Bronchial epithelial cell (primary cell): ENCODE measurements around the gene NAT16. TPM values are rescaled to one million over a fixed set of nuclear protein-coding genes. Genes with fewer than 3 reads are reported as not detected.
"Not testable (repeated sequence)": the region's sequence is repeated elsewhere in the genome, so short reads cannot be mapped to it uniquely, and the experiment has no call there.

Experiments
- DNase-seq: peaks from one replicate; pipeline ENCODE4 v3.0.0-alpha.2; 2010; ENCODE audit warnings: low read depth
- FAIRE-seq: peaks from 2 replicates; lab custom pipeline; 2011; peaks lifted over from hg19 to GRCh38; lab: Jason Lieb, UNC
- H3K27me3 ChIP-seq: 2 replicates; pipeline ENCODE4 v1.5.1; 2011; ENCODE audit warnings: low read length; ENCODE audit not compliant: control insufficient read depth, insufficient read depth
- H3K36me3 ChIP-seq: 2 replicates; pipeline ENCODE4 v1.5.1; 2011; ENCODE audit warnings: low read length; ENCODE audit not compliant: control insufficient read depth, insufficient read depth
- H3K4me3 ChIP-seq: 2 replicates; pipeline ENCODE4 v1.5.1; 2011; ENCODE audit warnings: mild to moderate bottlenecking, low read depth, low read length, control low read depth
- total RNA-seq: library from RNA; depleted of rRNA; stranded (reverse); fragments of >200 nt; gene quantifications from 2 replicates; pipeline ENCODE4 v1.2.1, GENCODE V29; 2014
- TF ChIP-seq, protein P1 (sequence below): IDR thresholded peaks from 2 replicates; pipeline ENCODE4 v1.5.1; 2011; ENCODE audit warnings: mild to moderate bottlenecking, moderate library complexity, low read length, control low read depth, inconsistent platforms; ENCODE audit not compliant: insufficient read depth, severe bottlenecking

Gene NAT16
- total RNA-seq, 1 donor from 2014 or later: not detected

DNA sequence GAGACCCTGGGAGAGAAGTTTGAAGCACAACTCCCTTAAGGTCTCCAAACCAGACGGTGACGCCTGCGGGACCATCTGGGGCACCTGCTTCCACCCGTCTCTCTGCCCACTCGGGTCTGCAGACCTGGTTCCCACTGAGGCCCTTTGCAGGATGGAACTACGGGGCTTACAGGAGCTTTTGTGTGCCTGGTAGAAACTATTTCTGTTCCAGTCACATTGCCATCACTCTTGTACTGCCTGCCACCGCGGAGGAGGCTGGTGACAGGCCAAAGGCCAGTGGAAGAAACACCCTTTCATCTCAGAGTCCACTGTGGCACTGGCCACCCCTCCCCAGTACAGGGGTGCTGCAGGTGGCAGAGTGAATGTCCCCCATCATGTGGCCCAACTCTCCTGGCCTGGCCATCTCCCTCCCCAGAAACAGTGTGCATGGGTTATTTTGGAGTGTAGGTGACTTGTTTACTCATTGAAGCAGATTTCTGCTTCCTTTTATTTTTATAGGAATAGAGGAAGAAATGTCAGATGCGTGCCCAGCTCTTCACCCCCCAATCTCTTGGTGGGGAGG lies 42.4 kb downstream of the NAT16 start:
- Histone ChIP-seq H3K4me3 (no peak overlapping the region), H3K36me3 (peaks cover 13% of the 10 kb centered on the region), H3K27me3 (no peaks in the 10 kb centered on the region)
- TF ChIP-seq, protein P1, sequence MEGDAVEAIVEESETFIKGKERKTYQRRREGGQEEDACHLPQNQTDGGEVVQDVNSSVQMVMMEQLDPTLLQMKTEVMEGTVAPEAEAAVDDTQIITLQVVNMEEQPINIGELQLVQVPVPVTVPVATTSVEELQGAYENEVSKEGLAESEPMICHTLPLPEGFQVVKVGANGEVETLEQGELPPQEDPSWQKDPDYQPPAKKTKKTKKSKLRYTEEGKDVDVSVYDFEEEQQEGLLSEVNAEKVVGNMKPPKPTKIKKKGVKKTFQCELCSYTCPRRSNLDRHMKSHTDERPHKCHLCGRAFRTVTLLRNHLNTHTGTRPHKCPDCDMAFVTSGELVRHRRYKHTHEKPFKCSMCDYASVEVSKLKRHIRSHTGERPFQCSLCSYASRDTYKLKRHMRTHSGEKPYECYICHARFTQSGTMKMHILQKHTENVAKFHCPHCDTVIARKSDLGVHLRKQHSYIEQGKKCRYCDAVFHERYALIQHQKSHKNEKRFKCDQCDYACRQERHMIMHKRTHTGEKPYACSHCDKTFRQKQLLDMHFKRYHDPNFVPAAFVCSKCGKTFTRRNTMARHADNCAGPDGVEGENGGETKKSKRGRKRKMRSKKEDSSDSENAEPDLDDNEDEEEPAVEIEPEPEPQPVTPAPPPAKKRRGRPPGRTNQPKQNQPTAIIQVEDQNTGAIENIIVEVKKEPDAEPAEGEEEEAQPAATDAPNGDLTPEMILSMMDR: no peak
- FAIRE-seq: no peak
- no peak for DNase-seq

DNA sequence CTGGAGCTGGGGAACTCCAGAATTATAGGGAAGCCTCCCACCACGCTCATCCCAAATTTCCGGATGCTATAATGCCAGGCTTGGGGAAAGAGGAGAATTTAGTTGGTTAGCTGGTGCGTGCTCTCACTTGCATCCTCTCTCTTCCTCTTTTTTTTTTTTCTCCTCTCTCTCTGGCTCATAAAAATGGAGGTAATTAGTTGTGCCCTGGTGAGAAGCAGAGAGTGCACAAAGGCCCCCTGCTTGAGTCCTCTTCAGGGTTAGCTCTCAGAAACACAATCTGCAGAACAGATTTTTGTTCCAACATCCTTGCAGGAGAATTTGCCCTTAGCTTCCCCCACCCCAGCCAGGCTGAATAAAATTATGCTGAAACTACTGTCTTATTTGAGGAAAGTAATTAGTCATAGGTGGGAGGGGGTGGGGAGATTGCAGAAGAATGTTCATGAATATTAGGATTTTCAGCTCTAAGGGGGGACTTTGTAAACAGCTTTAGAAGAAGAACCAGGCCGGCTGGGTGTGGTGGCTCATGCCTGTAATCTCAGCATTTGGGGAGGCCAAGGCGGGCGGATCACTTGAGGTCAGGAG lies 45.6 kb downstream of the NAT16 start:
- no peak for DNase-seq
- TF ChIP-seq, protein P1: no peak
- no peak for FAIRE-seq
- no peak overlapping the region for H3K4me3 ChIP-seq
- H3K36me3 ChIP-seq: peaks cover 30% of the 10 kb centered on the region
- no peaks in the 10 kb centered on the region for H3K27me3 ChIP-seq

DNA sequence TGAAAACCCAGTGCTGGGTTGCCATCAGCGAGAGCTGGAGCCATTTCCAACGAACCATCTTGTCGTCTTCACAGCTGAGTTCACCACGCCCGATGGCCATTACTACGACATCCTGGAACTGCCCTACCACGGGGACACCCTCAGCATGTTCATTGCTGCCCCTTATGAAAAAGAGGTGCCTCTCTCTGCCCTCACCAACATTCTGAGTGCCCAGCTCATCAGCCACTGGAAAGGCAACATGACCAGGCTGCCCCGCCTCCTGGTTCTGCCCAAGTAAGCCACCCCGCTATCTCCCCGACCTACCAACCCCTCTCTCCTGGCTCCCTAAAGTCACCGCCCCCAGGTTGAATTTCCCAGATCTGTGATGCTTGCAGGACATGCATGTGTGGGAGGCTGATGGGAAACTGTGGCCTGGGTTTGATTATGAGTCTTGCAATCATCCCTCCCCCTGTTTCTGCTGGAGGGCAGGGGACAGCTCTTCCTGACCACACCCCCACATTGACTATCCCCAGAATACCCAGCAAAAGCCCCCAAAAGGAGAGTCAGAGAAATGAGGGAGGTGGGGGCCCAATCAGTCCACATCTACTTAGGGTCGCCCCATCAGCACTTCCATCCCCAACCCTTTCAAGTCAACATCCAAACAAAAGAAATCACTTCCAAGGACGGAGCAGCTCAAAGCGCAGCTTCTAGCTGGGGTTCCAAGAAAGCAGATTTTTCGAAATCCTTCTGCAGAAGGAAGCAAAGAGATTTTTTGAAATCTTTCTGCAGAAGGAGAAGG lies 46.3 kb downstream of the NAT16 start:
- Histone ChIP-seq H3K27me3 (no peaks in the 10 kb centered on the region), H3K4me3 (no peak overlapping the region), H3K36me3 (peaks cover 32% of the 10 kb centered on the region)
- FAIRE-seq (no peak), DNase-seq (no peak)
- TF ChIP-seq, protein P1: no peak

DNA sequence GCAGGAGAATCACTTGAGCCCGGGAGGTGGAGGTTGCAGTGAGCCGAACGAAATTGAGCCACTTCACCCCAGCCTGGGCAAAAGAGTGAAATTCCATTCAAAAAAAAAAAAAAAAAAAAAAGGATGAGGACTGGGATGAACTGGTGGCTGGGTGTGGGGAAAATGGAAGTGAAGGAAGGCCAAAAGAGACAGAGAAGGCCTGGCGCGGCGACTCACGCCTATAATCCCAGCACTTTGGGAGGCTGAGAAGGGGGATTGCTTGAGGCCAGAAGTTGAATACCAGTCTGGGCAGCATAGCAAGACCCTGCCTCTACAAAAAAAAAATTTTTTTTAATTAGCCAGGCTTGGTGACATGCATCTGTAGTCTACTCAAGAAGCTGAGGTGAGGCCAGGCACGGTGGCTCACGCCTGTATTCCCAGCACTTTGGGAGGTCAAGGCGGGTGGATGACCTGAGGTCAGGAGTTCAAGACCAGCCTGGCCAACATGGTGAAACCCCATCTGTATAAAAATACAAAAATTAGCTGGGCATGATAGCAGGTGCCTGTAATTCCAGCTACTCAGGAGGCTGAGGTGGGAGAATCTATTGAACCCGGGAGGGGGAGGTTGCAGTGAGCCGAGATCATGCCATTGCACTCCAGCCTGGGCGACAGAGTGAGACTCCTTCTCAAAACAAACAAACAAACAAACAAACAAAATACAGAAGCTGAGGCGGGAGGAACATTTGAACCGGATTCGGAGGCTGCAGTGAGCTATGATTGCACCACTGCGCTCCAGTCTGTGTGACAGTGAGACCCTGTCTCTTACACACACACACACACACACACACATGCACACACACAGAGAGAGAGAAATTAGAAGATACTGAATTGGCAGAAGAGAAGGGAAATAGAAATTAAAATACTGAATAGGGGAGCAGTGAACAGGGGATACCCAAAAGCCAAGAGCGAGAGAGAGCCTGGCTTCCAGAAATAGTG lies 47.2 kb downstream of the NAT16 start:
- H3K4me3 ChIP-seq, FAIRE-seq, H3K27me3 ChIP-seq, DNase-seq: not testable (repeated sequence)
- peaks cover 38% of the 10 kb centered on the region for H3K36me3 ChIP-seq

DNA sequence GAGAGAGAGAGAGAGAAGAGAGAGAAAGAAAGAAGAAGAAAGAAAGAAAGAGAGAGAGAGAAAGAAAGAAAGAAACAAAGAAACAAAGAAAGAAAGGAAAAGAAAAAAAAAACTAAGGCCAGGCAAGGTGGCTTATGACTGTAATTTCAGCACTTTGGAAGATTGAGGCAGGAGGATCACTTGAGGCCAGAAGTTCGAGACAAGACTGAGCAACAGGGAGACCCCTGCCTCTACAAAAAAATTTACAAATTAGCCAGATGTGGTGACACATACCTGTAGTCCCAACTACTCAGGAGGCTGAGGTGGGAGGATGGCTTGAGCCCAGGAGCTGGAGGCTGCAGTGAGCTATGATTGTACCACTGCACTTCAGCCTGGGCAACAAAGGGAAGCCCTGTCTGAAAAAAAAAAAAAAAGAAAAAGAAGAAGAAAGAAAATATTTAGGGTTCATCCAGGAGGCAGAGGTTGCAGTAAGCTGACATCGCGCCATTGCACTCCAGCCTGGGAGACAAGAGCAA lies 50.4 kb downstream of the NAT16 start:
- FAIRE-seq (no peak), DNase-seq (no peak)
- no peak overlapping the region for H3K4me3 ChIP-seq
- no peaks in the 10 kb centered on the region for H3K27me3 ChIP-seq
- TF ChIP-seq, protein P1: no peak
- peaks cover 28% of the 10 kb centered on the region for H3K36me3 ChIP-seq
